GM23248 (cell line): ENCODE measurements around the gene PRR18. TPM values are rescaled to one million over a fixed set of nuclear protein-coding genes. Genes with fewer than 3 reads are reported as not detected.

ENCODE experiments used
- DNase-seq: peaks from one replicate; pipeline ENCODE4 v3.0.0-alpha.2; 2015
- H2AFZ ChIP-seq: fragments of 200-600 bp; sonication (generic); 2 replicates; pipeline ENCODE4 v1.6.1; 2016; ENCODE audit warnings: antibody characterized with exemption
- H3F3A ChIP-seq: fragments of 200-600 bp; sonication (generic); 2 replicates; pipeline ENCODE4 v1.6.1; 2016; ENCODE audit warnings: mild to moderate bottlenecking, antibody characterized with exemption, mixed run types; ENCODE audit not compliant: insufficient read depth
- H3K27ac ChIP-seq: fragments of 200-600 bp; sonication (generic); 2 replicates; pipeline ENCODE4 v1.5.1; 2016; ENCODE audit warnings: mild to moderate bottlenecking
- H3K27me3 ChIP-seq: fragments of 200-600 bp; sonication (generic); replicated peaks from 2 replicates; pipeline ENCODE4 v1.6.1; 2016; ENCODE audit warnings: mild to moderate bottlenecking; ENCODE audit not compliant: insufficient read depth
- H3K36me3 ChIP-seq: fragments of 200-600 bp; sonication (generic); 2 replicates; pipeline ENCODE4 v1.6.1; 2016; ENCODE audit warnings: low read depth, mild to moderate bottlenecking
- H3K4me1 ChIP-seq: fragments of 200-600 bp; sonication (generic); 2 replicates; pipeline ENCODE4 v1.6.1; 2016; ENCODE audit warnings: mild to moderate bottlenecking; ENCODE audit not compliant: insufficient read depth
- H3K4me2 ChIP-seq: fragments of 200-600 bp; sonication (generic); one replicate; pipeline ENCODE4 v1.6.1; 2016; ENCODE audit warnings: mild to moderate bottlenecking; ENCODE audit not compliant: unreplicated experiment
- H3K4me3 ChIP-seq: fragments of 200-600 bp; sonication (generic); 2 replicates; pipeline ENCODE4 v1.5.1; 2016; ENCODE audit warnings: mild to moderate bottlenecking
- H3K79me2 ChIP-seq: fragments of 200-600 bp; sonication (generic); 2 replicates; pipeline ENCODE4 v1.6.1; 2016; ENCODE audit warnings: mild to moderate bottlenecking; ENCODE audit not compliant: insufficient read depth
- H3K9ac ChIP-seq: fragments of 200-600 bp; sonication (generic); 2 replicates; pipeline ENCODE4 v1.6.1; 2016; ENCODE audit warnings: mild to moderate bottlenecking
- H3K9me2 ChIP-seq: fragments of 200-600 bp; sonication (generic); 2 replicates; pipeline ENCODE4 v1.6.1; 2016; ENCODE audit warnings: mixed run types, mild to moderate bottlenecking, moderate library complexity; ENCODE audit not compliant: insufficient read depth
- H3K9me3 ChIP-seq: fragments of 200-600 bp; sonication (generic); one replicate; pipeline ENCODE4 v1.6.1; 2017; ENCODE audit warnings: low read depth
- H4K20me1 ChIP-seq: fragments of 200-600 bp; sonication (generic); 2 replicates; pipeline ENCODE4 v1.6.0; 2016; ENCODE audit not compliant: insufficient read depth
- EZH2 ChIP-seq: fragments of 200-600 bp; sonication (generic); IDR thresholded peaks from 2 replicates; pipeline ENCODE4 v1.6.1; 2018; ENCODE audit warnings: antibody characterized with exemption, mild to moderate bottlenecking; ENCODE audit not compliant: insufficient read depth, poor library complexity, severe bottlenecking
- EZH2phosphoT487 ChIP-seq: fragments of 200-600 bp; sonication (generic); IDR thresholded peaks from 2 replicates; pipeline ENCODE4 v1.6.1; 2018; ENCODE audit warnings: antibody characterized with exemption, moderate library complexity, mild to moderate bottlenecking, low read depth; ENCODE audit not compliant: insufficient read depth
- WGBS, 2 experiments: methylation state at CpG; one replicate each; pipeline ENCODE4 v1.1.6; 2015 to 2017; ENCODE audit warnings: low lambda C conversion rate in 2 of 2, low coverage in 1 of 2; ENCODE audit errors: missing lambda C conversion rate in 2 of 2; 5-methylcytosine and 5-hydroxymethylcytosine counted together
- in situ Hi-C: fragments of 300-500 bp; cut with MboI; formaldehyde crosslinking; loops from 2 replicates; pipeline ENCODE4 v1.15.0; 2020
- polyA plus RNA-seq: library from polyadenylated mRNA; unstranded; fragments of >200 nt; fragmentation: Nextera tagmentation; extraction: Ambion mirVana; gene quantifications from 2 replicates; pipeline ENCODE4 v1.2.1, GENCODE V29; 2016
- total RNA-seq: library from RNA; depleted of rRNA; stranded (reverse); fragments of >200 nt; shearing (Covaris generic); gene quantifications from 2 replicates; pipeline ENCODE4 v1.2.3, GENCODE V29; 2014

PRR18 gene
- total and polyA plus RNA-seq, 2 experiments from 2014 or later, result not detected

GRCh38 chr6:166267526-166267925 is 40.7 kb downstream of the PRR18 start:
- Histone ChIP-seq H3K4me2 (no peak overlapping the region), H3K27ac (no peak overlapping the region), H3K79me2 (no peaks in the 10 kb centered on the region), H3K4me1 (no peaks in the 10 kb centered on the region), H3F3A (no peaks in the 10 kb centered on the region), H3K9me2 (no peaks in the 10 kb centered on the region), H3K4me3 (no peak overlapping the region), H3K36me3 (no peaks in the 10 kb centered on the region), H4K20me1 (no peaks in the 10 kb centered on the region), H3K27me3 (peaks cover 33% of the 10 kb centered on the region), H2AFZ (no peak overlapping the region), H3K9ac (no peak overlapping the region), H3K9me3 (no peaks in the 10 kb centered on the region)
- TF ChIP-seq EZH2, result no peak
- DNase-seq, result no peak
- 32 to 39% methylated on average over 5 of the region's 5 CpGs for WGBS, 2 experiments
- in situ Hi-C loops, result no loop called here

DNA sequence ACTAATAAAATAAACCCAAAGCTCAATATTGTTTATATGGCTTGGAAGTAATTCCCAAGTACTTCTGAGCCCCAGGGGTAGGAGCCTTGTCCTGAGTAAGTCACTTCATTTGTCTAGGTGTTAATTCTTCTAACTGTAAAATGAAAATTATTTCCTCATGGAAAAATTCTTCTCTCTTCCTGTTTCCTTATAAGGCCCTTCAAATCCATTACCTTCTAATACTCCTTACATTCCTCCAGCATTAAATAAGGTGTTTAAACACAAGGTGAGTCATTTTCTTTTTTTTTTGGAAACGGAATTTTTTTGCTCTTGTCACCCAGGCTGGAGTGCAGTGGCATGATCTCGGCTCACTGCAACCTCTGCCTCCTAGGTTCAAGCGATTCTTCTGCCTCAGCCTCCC is 41.9 kb downstream of the PRR18 start:
- H3K4me2 ChIP-seq, result no peak overlapping the region
- DNase-seq, result no peak
- TF ChIP-seq EZH2, result no peak
- TF ChIP-seq EZH2phosphoT487, result no peak
- in situ Hi-C loops, result no loop called here
- no peaks in the 10 kb centered on the region for H3K36me3 ChIP-seq
- peaks cover 33% of the 10 kb centered on the region for H3K27me3 ChIP-seq
- no peaks in the 10 kb centered on the region for H3K79me2 ChIP-seq
- H4K20me1 ChIP-seq, result no peaks in the 10 kb centered on the region
- WGBS, 2 experiments, result 54 to 79% methylated on average over 3 of the region's 3 CpGs
- no peak overlapping the region for H3K4me3 ChIP-seq
- no peak overlapping the region for H3K9ac ChIP-seq
- no peaks in the 10 kb centered on the region for H3K9me3 ChIP-seq
- no peak overlapping the region for H3K27ac ChIP-seq
- H2AFZ ChIP-seq, result no peak overlapping the region
- no peaks in the 10 kb centered on the region for H3F3A ChIP-seq
- H3K4me1 ChIP-seq, result no peaks in the 10 kb centered on the region
- no peaks in the 10 kb centered on the region for H3K9me2 ChIP-seq

DNA sequence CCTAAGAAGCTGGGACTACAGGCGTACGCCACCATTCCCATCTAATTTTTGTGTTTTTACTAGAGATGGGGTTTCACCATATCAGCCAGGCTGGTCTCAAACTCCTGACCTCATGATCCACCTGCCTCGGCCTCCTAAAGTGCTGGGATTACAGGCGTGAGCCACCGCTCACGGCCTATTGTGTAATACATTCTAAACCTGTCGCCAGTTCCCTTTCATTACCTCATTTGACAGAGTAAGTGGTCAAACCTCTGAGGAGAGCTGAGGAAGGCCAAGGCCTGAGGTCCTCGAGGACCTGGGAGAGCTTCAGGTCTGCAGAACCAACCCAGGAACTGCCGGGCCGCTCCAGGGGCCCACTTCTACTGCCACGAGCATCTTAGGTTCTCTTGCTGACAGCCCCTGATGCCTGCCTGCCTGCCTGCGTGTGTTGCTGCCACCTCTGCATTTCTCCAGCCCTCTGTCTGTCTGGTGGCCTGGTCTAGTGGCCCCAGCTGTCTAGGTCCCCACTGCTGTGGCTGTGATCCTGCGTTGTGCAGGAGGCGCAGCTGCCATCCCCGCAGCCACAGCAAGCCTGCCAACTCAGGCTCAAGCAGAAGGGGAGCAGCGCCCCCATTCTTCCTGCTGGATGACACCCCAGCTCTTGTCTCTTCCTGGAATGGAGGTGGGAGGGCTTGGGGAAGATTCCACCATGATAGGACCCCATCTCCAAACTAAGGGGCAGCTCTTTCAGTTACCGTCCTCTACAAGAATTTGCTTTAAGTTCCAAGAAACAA is 45.3 kb downstream of the PRR18 start:
- in situ Hi-C loops, result no loop called here
- H3K27ac ChIP-seq, result no peak overlapping the region
- no peak for DNase-seq
- H3K4me2 ChIP-seq, result no peak overlapping the region
- H3K9me2 ChIP-seq, result no peaks in the 10 kb centered on the region
- TF ChIP-seq EZH2 (no peak), EZH2phosphoT487 (no peak)
- H3K9ac ChIP-seq, result no peak overlapping the region
- H3K36me3 ChIP-seq, result no peaks in the 10 kb centered on the region
- no peaks in the 10 kb centered on the region for H3F3A ChIP-seq
- WGBS, 2 experiments, result 50 to 59% methylated on average over 16 to 17 of the region's 17 CpGs
- H3K27me3 ChIP-seq, result peaks cover 12% of the 10 kb centered on the region
- H3K4me1 ChIP-seq, result no peaks in the 10 kb centered on the region
- no peak overlapping the region for H3K4me3 ChIP-seq
- H3K79me2 ChIP-seq, result no peaks in the 10 kb centered on the region
- no peaks in the 10 kb centered on the region for H3K9me3 ChIP-seq
- no peak overlapping the region for H2AFZ ChIP-seq
- H4K20me1 ChIP-seq, result no peaks in the 10 kb centered on the region; the same call in 1 of the 2 replicates

GRCh38 chr6:166259296-166259977 is 48.8 kb downstream of the PRR18 start:
- H3K9ac ChIP-seq, result no peak overlapping the region
- no peaks in the 10 kb centered on the region for H3K9me3 ChIP-seq
- peaks cover 12% of the 10 kb centered on the region for H3K27me3 ChIP-seq
- no peak overlapping the region for H3K4me3 ChIP-seq
- TF ChIP-seq EZH2 (no peak), EZH2phosphoT487 (no peak)
- in situ Hi-C loops, result no loop called here
- no peaks in the 10 kb centered on the region for H3K9me2 ChIP-seq
- no peak overlapping the region for H3K4me2 ChIP-seq
- no peaks in the 10 kb centered on the region for H3K79me2 ChIP-seq
- no peaks in the 10 kb centered on the region for H3K4me1 ChIP-seq
- H3K36me3 ChIP-seq, result no peaks in the 10 kb centered on the region
- H2AFZ ChIP-seq, result no peak overlapping the region
- H3K27ac ChIP-seq, result no peak overlapping the region
- no peak for DNase-seq
- H3F3A ChIP-seq, result no peaks in the 10 kb centered on the region
- H4K20me1 ChIP-seq, result no peaks in the 10 kb centered on the region; the same call in 1 of the 2 replicates
- WGBS, 2 experiments, result 58 to 60% methylated on average over 20 of the region's 20 CpGs
